Measurements from ENCODE around the gene DSEL. TPM values are rescaled to one million over a fixed set of nuclear protein-coding genes. Genes with fewer than 3 reads are reported as not detected.

The DSEL gene
- 71.4 TPM for total RNA-seq

- peak; percentile 100 for DNase-seq
Observed at GRCh38 chr18:67516539-67517443, at the start of gene DSEL. DSEL (minus strand) TSS chr18:67516720; CDS start chr18:67514608, 2,112 bp downstream.

- no peak for DNase-seq
Observed at GRCh38 chr18:67553437-67553836, 36.9 kb upstream of the DSEL start.

GRCh38 chr18:67550872-67551520 lies 34.5 kb upstream of the DSEL start:
- no peak for DNase-seq

GRCh38 chr18:67549946-67550345 lies 33.4 kb upstream of the DSEL start:
- DNase-seq, result no peak

- DNase-seq, result no peak
Observed at GRCh38 chr18:67545681-67546080, 29.2 kb upstream of the DSEL start.

GRCh38 chr18:67540559-67540958 lies 24.0 kb upstream of the DSEL start:
- DNase-seq, result no peak

GRCh38 chr18:67531929-67532328 lies 15.4 kb upstream of the DSEL start:
- DNase-seq, result no peak

- peak; percentile 12 for DNase-seq
Observed at GRCh38 chr18:67525328-67526099, 9.0 kb upstream of the DSEL start.

- no peak for DNase-seq
Observed at GRCh38 chr18:67520351-67520921, 3.9 kb upstream of the DSEL start.

GRCh38 chr18:67519592-67519991 lies 3.1 kb upstream of the DSEL start:
- DNase-seq, result no peak

GRCh38 chr18:67518566-67518965 lies 2.0 kb upstream of the DSEL start:
- no peak for DNase-seq

- DNase-seq, result no peak
Observed at GRCh38 chr18:67517444-67517765, 885 bp upstream of the DSEL start.

GRCh38 chr18:67515942-67516538 lies 480 bp downstream of the DSEL start:
- DNase-seq, result peak; percentile 64

- no peak for DNase-seq
Observed at GRCh38 chr18:67514901-67515540, 1.5 kb downstream of the DSEL start.

- no peak for DNase-seq
Observed at GRCh38 chr18:67514465-67514864, 2.1 kb downstream of the DSEL start.

GRCh38 chr18:67513280-67513679 lies 3.2 kb downstream of the DSEL start:
- DNase-seq, result no peak

GRCh38 chr18:67511840-67512239 lies 4.7 kb downstream of the DSEL start:
- no peak for DNase-seq

GRCh38 chr18:67510831-67511230 lies 5.7 kb downstream of the DSEL start:
- DNase-seq, result no peak

GRCh38 chr18:67509741-67510391 lies 6.7 kb downstream of the DSEL start:
- no peak for DNase-seq

- DNase-seq, result no peak
Observed at GRCh38 chr18:67508146-67508545, 8.4 kb downstream of the DSEL start.

GRCh38 chr18:67504739-67505138 lies 11.8 kb downstream of the DSEL start:
- no peak for DNase-seq
